Stomach (tissue), 9 donors: ENCODE measurements around the gene CDK9. TPM values are rescaled to one million over a fixed set of nuclear protein-coding genes. Genes with fewer than 3 reads are reported as not detected.

ENCODE experiments used
- DNase-seq, 2 donors: peaks; one replicate each; pipeline versions ENCODE4 v3.0.0 to v3.0.0-alpha.2; 2013 to 2019
- H3K27ac ChIP-seq, 5 donors: fragments of 200-600 bp in 4 of 5; sonication (generic) in 4 of 5; one replicate each; pipeline ENCODE4 v1.5.1; 2013 to 2019; ENCODE audit warnings: mild to moderate bottlenecking in 1 of 5, moderate library complexity in 1 of 5
- H3K27me3 ChIP-seq, 3 donors: fragments of 200-600 bp; sonication (generic); one replicate each; pipeline ENCODE4 v1.5.1; 2017 to 2019; ENCODE audit warnings: mixed run types in 1 of 3
- H3K36me3 ChIP-seq, 4 donors: fragments of 200-600 bp; sonication (generic); 1 replicate in 3 of 4; 2 replicates in 1 of 4; pipeline ENCODE4 v1.5.1; 2016 to 2019
- H3K4me1 ChIP-seq, 4 donors: fragments of 200-600 bp; sonication (generic); one replicate each; pipeline ENCODE4 v1.5.1; 2016 to 2019
- H3K4me3 ChIP-seq, 4 donors: fragments of 200-600 bp; sonication (generic) in 3 of 4; one replicate each; pipeline ENCODE4 v1.5.1; 2016 to 2019; ENCODE audit warnings: mild to moderate bottlenecking in 1 of 4
- H3K9me3 ChIP-seq, 4 donors: fragments of 200-600 bp; sonication (generic); one replicate each; pipeline ENCODE4 v1.5.1; 2016 to 2019
- EP300 ChIP-seq: sonication (generic); formaldehyde crosslinking; IDR thresholded peaks from one replicate; pipeline ENCODE4 v1.6.1; 2017; ENCODE audit warnings: antibody characterized with exemption
- POLR2A ChIP-seq, 4 donors: fragments of 450-650 bp; IDR thresholded peaks; one replicate each; pipeline ENCODE4 v1.6.1; 2016; ENCODE audit warnings: antibody characterized with exemption in 4 of 4, control low read depth in 2 of 4, mild to moderate bottlenecking in 1 of 4, moderate library complexity in 1 of 4
- POLR2AphosphoS5 ChIP-seq, 3 donors: sonication (generic); formaldehyde crosslinking; IDR thresholded peaks; one replicate each; pipeline ENCODE4 v1.6.1; 2016; ENCODE audit warnings: antibody characterized with exemption in 3 of 3
- WGBS, 5 donors: extraction: QIAGEN DNeasy Blood & Tissue Kit in 3 of 5; methylation state at CpG; one replicate each; pipeline versions ENCODE4 v1.1.5 to v1.1.7; 2013 to 2018; 5-methylcytosine and 5-hydroxymethylcytosine counted together
- intact Hi-C: fragments of 100-400 bp; cut with DNase I; formaldehyde crosslinking; loops from one replicate; pipeline ENCODE4 v1.15.1; 2023; ENCODE audit warnings: low total_unique reads
- polyA plus RNA-seq, 3 donors: library from polyadenylated mRNA; stranded (reverse); fragments of 200-250 nt; gene quantifications; one replicate each; pipeline ENCODE4 v1.2.3, GENCODE V29; 2013
- total RNA-seq, 5 donors: library from RNA; depleted of rRNA; stranded (reverse); fragments of >200 nt; gene quantifications; one replicate each; pipeline versions ENCODE4 v1.1.0 to v1.2.3, GENCODE V29; 2014 to 2016
- TF ChIP-seq, protein P1 (sequence below), 7 experiments: fragments of 450-650 bp in 4 of 7; fragments of 200-600 bp in 3 of 7; sonication (generic) in 3 of 7; IDR thresholded peaks; one replicate each; pipeline ENCODE4 v1.5.1; 2016 to 2019; ENCODE audit warnings: antibody characterized with exemption in 7 of 7, control low read depth in 2 of 7, mild to moderate bottlenecking in 1 of 7
- donor health status: healthy with polysubstance abuse.
- donor health status: Bipolar disorder and iron deficiency.
- donor health status: healthy.

The CDK9 gene
- total and polyA plus RNA-seq, 8 donors: 25.3 to 114 (median 44.1) TPM

DNA sequence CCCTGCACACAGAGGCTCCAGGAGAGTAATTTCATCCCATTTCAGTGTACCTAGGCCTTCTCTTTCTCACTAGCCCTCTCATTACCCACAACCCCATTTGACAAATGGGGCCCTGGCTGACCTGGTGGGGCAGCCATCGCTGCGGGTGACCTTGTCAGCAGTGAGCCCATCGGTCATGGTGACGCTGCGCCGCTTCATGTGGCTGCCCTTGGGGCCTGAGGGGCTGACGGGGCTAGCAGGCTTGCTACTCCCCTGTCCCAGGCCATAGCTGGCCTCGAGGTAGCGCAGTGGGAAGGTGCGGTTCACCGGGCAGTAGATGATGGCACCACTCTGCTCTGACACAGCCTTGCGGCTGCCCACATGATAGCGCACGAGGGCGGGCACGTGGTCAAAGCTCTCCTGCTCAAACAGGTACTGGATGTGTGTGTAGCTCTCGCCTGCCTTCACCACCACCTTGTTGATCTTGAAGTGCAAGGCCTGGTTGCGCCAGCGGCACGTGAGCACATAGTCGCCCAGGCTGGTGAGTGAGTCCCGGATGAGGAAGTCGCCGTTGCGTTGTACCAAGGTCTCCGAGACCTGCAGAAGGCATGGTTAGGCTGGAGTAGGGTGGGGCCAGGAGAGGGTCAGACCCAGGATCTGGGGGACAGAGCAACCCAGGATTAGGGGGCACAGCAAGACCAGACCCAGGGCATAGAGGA is 36.6 kb upstream of the CDK9 start:
- no peak overlapping the region for H3K4me3 ChIP-seq
- no peaks in the 10 kb centered on the region for H3K9me3 ChIP-seq
- peaks cover 0 to 64% (median 8%) of the 10 kb centered on the region in 3 donors for H3K27me3 ChIP-seq
- no peak for DNase-seq
- H3K4me1 ChIP-seq: peaks cover 0 to 4% (median 2%) of the 10 kb centered on the region in 4 donors
- intact Hi-C loops: no loop called here
- H3K27ac ChIP-seq: no peak overlapping the region
- WGBS, 5 donors: 90 to 96% (median 92%) methylated on average over 21 to 26 of the region's 26 CpGs
- peaks cover 4 to 62% (median 39%) of the 10 kb centered on the region in 4 donors for H3K36me3 ChIP-seq
- no peak for TF ChIP-seq POLR2AphosphoS5 (IDR thresholded peaks at IDR 0.05)
- TF ChIP-seq EP300: no peak
- TF ChIP-seq POLR2A (IDR thresholded peaks at IDR 0.05): no peak
- TF ChIP-seq, protein P1, sequence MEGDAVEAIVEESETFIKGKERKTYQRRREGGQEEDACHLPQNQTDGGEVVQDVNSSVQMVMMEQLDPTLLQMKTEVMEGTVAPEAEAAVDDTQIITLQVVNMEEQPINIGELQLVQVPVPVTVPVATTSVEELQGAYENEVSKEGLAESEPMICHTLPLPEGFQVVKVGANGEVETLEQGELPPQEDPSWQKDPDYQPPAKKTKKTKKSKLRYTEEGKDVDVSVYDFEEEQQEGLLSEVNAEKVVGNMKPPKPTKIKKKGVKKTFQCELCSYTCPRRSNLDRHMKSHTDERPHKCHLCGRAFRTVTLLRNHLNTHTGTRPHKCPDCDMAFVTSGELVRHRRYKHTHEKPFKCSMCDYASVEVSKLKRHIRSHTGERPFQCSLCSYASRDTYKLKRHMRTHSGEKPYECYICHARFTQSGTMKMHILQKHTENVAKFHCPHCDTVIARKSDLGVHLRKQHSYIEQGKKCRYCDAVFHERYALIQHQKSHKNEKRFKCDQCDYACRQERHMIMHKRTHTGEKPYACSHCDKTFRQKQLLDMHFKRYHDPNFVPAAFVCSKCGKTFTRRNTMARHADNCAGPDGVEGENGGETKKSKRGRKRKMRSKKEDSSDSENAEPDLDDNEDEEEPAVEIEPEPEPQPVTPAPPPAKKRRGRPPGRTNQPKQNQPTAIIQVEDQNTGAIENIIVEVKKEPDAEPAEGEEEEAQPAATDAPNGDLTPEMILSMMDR (IDR thresholded peaks at IDR 0.05): no peak

DNA sequence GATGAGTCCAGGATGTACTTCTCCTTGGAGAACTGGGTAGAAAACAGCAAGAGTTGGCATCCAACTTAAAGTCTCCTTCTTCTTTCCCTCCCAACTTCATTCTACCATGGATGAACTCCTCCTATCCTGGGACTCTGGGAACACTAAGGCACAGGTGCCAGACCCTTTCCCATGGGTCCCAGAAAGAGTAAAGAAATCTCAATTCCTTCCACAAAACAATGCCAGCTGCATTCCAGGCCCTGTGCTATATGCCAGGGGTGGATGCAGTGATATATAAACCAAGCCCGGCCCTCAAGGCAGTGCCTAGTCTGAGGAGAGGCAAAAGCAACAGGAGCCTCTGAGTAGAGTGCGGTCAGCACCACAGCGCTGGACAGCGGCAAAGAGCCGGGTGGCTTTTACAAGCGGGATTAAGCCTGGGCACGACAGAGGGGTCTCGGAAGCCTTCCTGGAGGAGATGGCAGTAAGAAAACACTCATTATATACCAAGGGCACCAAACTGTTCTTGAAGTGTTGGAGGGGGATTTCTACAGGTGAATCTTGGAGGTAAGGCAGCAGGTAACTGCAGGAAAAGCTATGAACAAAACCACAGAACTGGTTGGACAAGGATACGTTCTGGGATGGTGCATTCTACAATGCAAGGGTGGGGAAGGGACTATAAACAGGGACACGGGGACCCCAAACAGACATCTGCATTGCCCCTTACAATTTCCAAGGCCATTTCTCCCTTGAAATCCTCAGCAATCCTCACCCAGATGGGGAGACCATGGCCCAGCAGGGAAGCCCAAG is 34.4 kb upstream of the CDK9 start:
- WGBS, 5 donors: 25 to 48% (median 28%) methylated on average over 9 to 10 of the region's 10 CpGs
- intact Hi-C loops: no loop called here
- peaks cover 4 to 49% (median 30%) of the 10 kb centered on the region in 4 donors for H3K36me3 ChIP-seq
- peaks cover 10 to 17% (median 15%) of the 10 kb centered on the region in 4 donors for H3K4me1 ChIP-seq
- DNase-seq: peak in 1 of 2 donors; percentile 66
- TF ChIP-seq POLR2A (IDR thresholded peaks at IDR 0.05) (no peak), POLR2AphosphoS5 (IDR thresholded peaks at IDR 0.05) (no peak), EP300 (no peak)
- TF ChIP-seq, protein P1 (IDR thresholded peaks at IDR 0.05): no peak
- peaks cover 8 to 81% (median 20%) of the 10 kb centered on the region in 3 donors for H3K27me3 ChIP-seq
- no peaks in the 10 kb centered on the region for H3K9me3 ChIP-seq
- no peak overlapping the region for H3K4me3 ChIP-seq
- no peak overlapping the region for H3K27ac ChIP-seq

DNA sequence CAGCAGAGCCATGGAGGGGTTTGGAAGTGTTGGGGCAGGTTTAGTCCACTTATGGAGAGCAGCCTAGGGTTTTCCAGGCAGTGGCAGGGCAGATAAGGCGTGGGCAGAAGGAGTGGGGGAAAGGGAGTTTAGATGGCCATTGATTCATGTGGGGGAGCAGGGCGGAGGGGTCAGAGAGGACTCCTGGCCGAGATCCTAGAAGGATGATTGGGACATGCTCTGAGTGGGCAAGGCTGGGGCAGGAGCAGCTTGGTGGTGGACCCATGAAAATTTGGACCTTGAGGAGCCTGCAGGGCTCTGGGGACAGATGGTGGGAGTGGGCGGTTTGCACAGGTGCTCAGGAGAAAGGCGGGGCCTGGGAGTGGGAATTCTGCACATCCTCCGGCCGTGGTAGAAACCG is 32.7 kb upstream of the CDK9 start:
- Histone ChIP-seq H3K4me3 (no peak overlapping the region), H3K36me3 (peaks cover 4 to 34% (median 23%) of the 10 kb centered on the region in 4 donors), H3K4me1 (peaks cover 10 to 20% (median 15%) of the 10 kb centered on the region in 4 donors), H3K27ac (no peak overlapping the region), H3K27me3 (peaks cover 8 to 81% (median 20%) of the 10 kb centered on the region in 3 donors), H3K9me3 (no peaks in the 10 kb centered on the region)
- no peak for DNase-seq
- intact Hi-C loops: no loop called here
- TF ChIP-seq POLR2A (IDR thresholded peaks at IDR 0.05): no peak
- no peak for TF ChIP-seq EP300
- TF ChIP-seq, protein P1 (IDR thresholded peaks at IDR 0.05): no peak
- no peak for TF ChIP-seq POLR2AphosphoS5 (IDR thresholded peaks at IDR 0.05)
- 63 to 78% (median 65%) methylated on average over 8 of the region's 8 CpGs for WGBS, 5 donors

DNA sequence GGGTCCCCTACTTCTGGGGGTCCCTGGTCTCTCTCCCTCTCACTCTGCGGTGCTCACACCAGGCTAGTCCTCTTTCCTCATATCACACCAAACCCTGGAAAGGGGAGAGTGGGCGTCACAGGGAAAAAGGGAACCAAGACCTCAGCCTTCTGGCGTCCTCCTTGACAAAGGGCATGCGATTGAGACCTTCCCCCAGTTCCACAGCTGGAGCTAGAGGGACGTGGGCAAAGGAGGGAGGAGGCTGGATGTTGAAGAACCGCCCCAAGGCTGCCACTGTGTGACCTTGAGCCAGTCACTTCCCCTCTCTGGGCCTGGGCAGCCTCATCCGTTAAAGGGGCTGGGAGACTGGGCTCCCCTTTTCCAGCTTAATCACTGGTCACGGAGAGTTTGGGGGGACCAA is 32.2 kb upstream of the CDK9 start:
- Histone ChIP-seq H3K9me3 (no peaks in the 10 kb centered on the region), H3K36me3 (peaks cover 4 to 29% (median 19%) of the 10 kb centered on the region in 4 donors), H3K4me3 (no peak overlapping the region), H3K27ac (no peak overlapping the region), H3K4me1 (peaks cover 10 to 24% (median 17%) of the 10 kb centered on the region in 4 donors), H3K27me3 (peaks cover 8 to 76% (median 20%) of the 10 kb centered on the region in 3 donors)
- WGBS, 5 donors: 50 to 65% (median 64%) methylated on average over 8 of the region's 8 CpGs
- TF ChIP-seq EP300 (no peak), POLR2A (IDR thresholded peaks at IDR 0.05) (no peak), POLR2AphosphoS5 (IDR thresholded peaks at IDR 0.05) (no peak)
- TF ChIP-seq, protein P1 (IDR thresholded peaks at IDR 0.05): no peak
- no peak for DNase-seq
- intact Hi-C loops: no loop called here
